ENCODE measurements around the gene CES1.

CES1 gene

DNA sequence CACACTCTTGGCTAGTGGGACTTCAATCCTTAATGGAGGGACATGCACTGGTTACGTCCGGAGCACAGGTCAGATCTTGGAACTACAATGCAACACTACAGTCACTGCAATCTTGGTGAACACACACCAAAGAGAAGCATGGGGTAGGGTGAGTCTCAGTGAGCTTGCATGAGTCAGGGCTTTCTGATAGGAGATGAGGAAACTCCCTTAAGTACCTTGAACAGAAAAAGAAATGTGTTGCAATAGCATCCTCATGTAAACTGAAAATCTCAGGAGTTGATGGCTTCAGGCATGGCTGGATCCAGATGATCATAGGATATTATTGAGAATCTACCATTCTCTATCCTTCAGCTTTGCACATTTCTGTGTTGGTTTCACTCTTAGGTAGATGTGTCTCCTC, 54.1 kb downstream of the CES1 start:
- Histone ChIP-seq H3K79me2 (ENCODE audit: insufficient read depth, low read length) (no peaks in the 10 kb centered on the region), H4K20me1 (ENCODE audit: insufficient read depth, low read length) (no peaks in the 10 kb centered on the region), H3K4me2 (ENCODE audit: insufficient read depth, low read length) (no peak overlapping the region), H3K27ac (ENCODE audit: low read length) (no peak overlapping the region), H3K9ac (ENCODE audit: low read depth, low read length) (no peak overlapping the region), H3K4me1 (ENCODE audit: insufficient read depth, low read length) (no peaks in the 10 kb centered on the region), H3K9me3 (ENCODE audit: insufficient read depth, low read length, severe bottlenecking) (no peaks in the 10 kb centered on the region), H3K36me3 (ENCODE audit: insufficient read depth, low read length) (no peaks in the 10 kb centered on the region), H3K27me3 (ENCODE audit: insufficient read depth, low read length, poor library complexity) (no peaks in the 10 kb centered on the region), H2AFZ (ENCODE audit: low read depth, low read length) (no peak overlapping the region), H3K4me3 (ENCODE audit: low read depth in 1 of 2, low read length in 2 of 2) (no peak overlapping the region)
- TF ChIP-seq EZH2 (IDR thresholded peaks at IDR 0.05; ENCODE audit: borderline replicate concordance, low read depth, low read length, severe bottlenecking) = no peak
- TF ChIP-seq, protein P1, sequence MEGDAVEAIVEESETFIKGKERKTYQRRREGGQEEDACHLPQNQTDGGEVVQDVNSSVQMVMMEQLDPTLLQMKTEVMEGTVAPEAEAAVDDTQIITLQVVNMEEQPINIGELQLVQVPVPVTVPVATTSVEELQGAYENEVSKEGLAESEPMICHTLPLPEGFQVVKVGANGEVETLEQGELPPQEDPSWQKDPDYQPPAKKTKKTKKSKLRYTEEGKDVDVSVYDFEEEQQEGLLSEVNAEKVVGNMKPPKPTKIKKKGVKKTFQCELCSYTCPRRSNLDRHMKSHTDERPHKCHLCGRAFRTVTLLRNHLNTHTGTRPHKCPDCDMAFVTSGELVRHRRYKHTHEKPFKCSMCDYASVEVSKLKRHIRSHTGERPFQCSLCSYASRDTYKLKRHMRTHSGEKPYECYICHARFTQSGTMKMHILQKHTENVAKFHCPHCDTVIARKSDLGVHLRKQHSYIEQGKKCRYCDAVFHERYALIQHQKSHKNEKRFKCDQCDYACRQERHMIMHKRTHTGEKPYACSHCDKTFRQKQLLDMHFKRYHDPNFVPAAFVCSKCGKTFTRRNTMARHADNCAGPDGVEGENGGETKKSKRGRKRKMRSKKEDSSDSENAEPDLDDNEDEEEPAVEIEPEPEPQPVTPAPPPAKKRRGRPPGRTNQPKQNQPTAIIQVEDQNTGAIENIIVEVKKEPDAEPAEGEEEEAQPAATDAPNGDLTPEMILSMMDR (IDR thresholded peaks at IDR 0.05; ENCODE audit: borderline replicate concordance, extremely low read depth, low read length, poor library complexity, severe bottlenecking) = no peak
- DNase-seq (no peak), ATAC-seq (ENCODE audit: insufficient read depth, low read depth) (no peak)

- H3K36me3 ChIP-seq (ENCODE audit: insufficient read depth, low read length) = no peaks in the 10 kb centered on the region
- ATAC-seq (ENCODE audit: insufficient read depth, low read depth) (no peak), DNase-seq (no peak)
- TF ChIP-seq, protein P1 (IDR thresholded peaks at IDR 0.05; ENCODE audit: borderline replicate concordance, extremely low read depth, low read length, poor library complexity, severe bottlenecking) = no peak
- TF ChIP-seq EZH2 (IDR thresholded peaks at IDR 0.05; ENCODE audit: borderline replicate concordance, low read depth, low read length, severe bottlenecking) = no peak
- no peak overlapping the region for H3K4me3 ChIP-seq (ENCODE audit: low read depth in 1 of 2, low read length in 2 of 2)
- H3K4me1 ChIP-seq (ENCODE audit: insufficient read depth, low read length) = no peaks in the 10 kb centered on the region
- no peak overlapping the region for H3K4me2 ChIP-seq (ENCODE audit: insufficient read depth, low read length)
- H3K27ac ChIP-seq (ENCODE audit: low read length) = no peak overlapping the region
- no peaks in the 10 kb centered on the region for H3K27me3 ChIP-seq (ENCODE audit: insufficient read depth, low read length, poor library complexity)
- no peak overlapping the region for H3K9ac ChIP-seq (ENCODE audit: low read depth, low read length)
- H2AFZ ChIP-seq (ENCODE audit: low read depth, low read length) = no peak overlapping the region
- no peaks in the 10 kb centered on the region for H4K20me1 ChIP-seq (ENCODE audit: insufficient read depth, low read length)
- no peaks in the 10 kb centered on the region for H3K9me3 ChIP-seq (ENCODE audit: insufficient read depth, low read length, severe bottlenecking)
- H3K79me2 ChIP-seq (ENCODE audit: insufficient read depth, low read length) = no peaks in the 10 kb centered on the region
Measured at GRCh38 chr16:55775857-55776256, 57.0 kb downstream of the CES1 start.

DNA sequence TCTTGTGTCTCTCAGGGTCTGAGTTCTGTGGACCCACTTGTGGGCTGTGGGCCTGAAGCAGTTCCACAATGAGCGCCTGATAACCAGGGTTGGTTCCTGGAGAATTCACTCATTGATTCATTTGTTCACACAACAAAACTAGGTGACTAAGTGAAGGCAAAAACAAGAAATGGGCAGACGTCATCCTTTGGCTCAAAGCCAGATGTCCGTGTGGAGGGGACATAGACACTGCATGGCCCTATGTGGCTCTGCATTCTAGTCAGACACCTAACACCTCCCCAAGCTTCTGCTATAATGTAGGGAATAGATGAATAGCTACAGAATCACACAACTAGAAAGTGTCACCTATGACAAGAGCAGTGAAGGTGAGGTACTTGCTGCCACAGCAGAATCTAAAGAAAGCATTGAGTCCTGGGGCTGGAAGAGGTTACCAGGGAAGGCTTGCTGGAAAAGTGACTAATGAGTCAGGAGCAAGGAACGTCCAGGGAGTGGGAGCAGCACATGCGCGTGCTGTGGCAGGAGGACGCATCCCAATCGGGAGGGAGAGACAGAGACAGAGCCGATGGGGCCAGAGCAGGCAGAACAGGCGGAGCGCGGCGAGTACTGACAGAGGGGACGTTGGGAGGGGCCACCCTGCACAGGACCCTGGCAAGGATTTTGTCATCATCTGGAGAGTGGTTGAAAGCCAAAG, 58.9 kb downstream of the CES1 start:
- H3K4me3 ChIP-seq (ENCODE audit: low read depth in 1 of 2, low read length in 2 of 2) = no peak overlapping the region
- TF ChIP-seq, protein P1 (IDR thresholded peaks at IDR 0.05; ENCODE audit: borderline replicate concordance, extremely low read depth, low read length, poor library complexity, severe bottlenecking) = no peak
- TF ChIP-seq EZH2 (IDR thresholded peaks at IDR 0.05; ENCODE audit: borderline replicate concordance, low read depth, low read length, severe bottlenecking) = no peak
- no peak for DNase-seq
- no peaks in the 10 kb centered on the region for H4K20me1 ChIP-seq (ENCODE audit: insufficient read depth, low read length)
- no peak for ATAC-seq (ENCODE audit: insufficient read depth, low read depth)
- H3K79me2 ChIP-seq (ENCODE audit: insufficient read depth, low read length) = no peaks in the 10 kb centered on the region
- no peaks in the 10 kb centered on the region for H3K9me3 ChIP-seq (ENCODE audit: insufficient read depth, low read length, severe bottlenecking)
- no peak overlapping the region for H2AFZ ChIP-seq (ENCODE audit: low read depth, low read length)
- H3K27ac ChIP-seq (ENCODE audit: low read length) = no peak overlapping the region
- no peaks in the 10 kb centered on the region for H3K36me3 ChIP-seq (ENCODE audit: insufficient read depth, low read length)
- H3K4me2 ChIP-seq (ENCODE audit: insufficient read depth, low read length) = no peak overlapping the region
- H3K4me1 ChIP-seq (ENCODE audit: insufficient read depth, low read length) = no peaks in the 10 kb centered on the region
- no peaks in the 10 kb centered on the region for H3K27me3 ChIP-seq (ENCODE audit: insufficient read depth, low read length, poor library complexity)
- no peak overlapping the region for H3K9ac ChIP-seq (ENCODE audit: low read depth, low read length)
